Stimulated activated CD8-positive, alpha-beta memory T cell treated with anti-CD3 and anti-CD28 coated beads, Interleukin-4, amount 100 ng/mL, for 4 hours (primary cell): ENCODE results near the gene RBM14.
"Not testable (repeated sequence)": the region's sequence is repeated elsewhere in the genome, so short reads cannot be mapped to it uniquely, and the experiment has no call there.

ENCODE experiments used
- DNase-seq, 2 donors: peaks; one replicate each; pipeline ENCODE4 v3.0.0-alpha.2; 2020; ENCODE audit warnings: low read depth in 2 of 2, low spot score in 1 of 2

The RBM14 gene

GRCh38 chr11:66598993-66599392 lies 17.4 kb upstream of the RBM14 start:
- DNase-seq, result no peak

- no peak for DNase-seq
Measured at GRCh38 chr11:66600219-66600618, 16.2 kb upstream of the RBM14 start.

- DNase-seq, result no peak
Measured at GRCh38 chr11:66600631-66601233, 15.7 kb upstream of the RBM14 start.

- no peak for DNase-seq
Measured at GRCh38 chr11:66603072-66603471, 13.4 kb upstream of the RBM14 start.

- DNase-seq, result no peak
Measured at GRCh38 chr11:66604155-66604554, 12.3 kb upstream of the RBM14 start.

- not testable (repeated sequence) for DNase-seq
Measured at GRCh38 chr11:66606608-66607007, 9.8 kb upstream of the RBM14 start.

GRCh38 chr11:66607126-66607834 lies 9.2 kb upstream of the RBM14 start:
- DNase-seq, result no peak

- DNase-seq, result no peak
Measured at GRCh38 chr11:66609721-66610617, 6.5 kb upstream of the RBM14 start.

- no peak for DNase-seq
Measured at GRCh38 chr11:66612458-66612857, 4.0 kb upstream of the RBM14 start.

- no peak for DNase-seq
Measured at GRCh38 chr11:66614073-66614472, 2.4 kb upstream of the RBM14 start.

GRCh38 chr11:66617155-66617834 lies 865 bp downstream of the RBM14 start:
- no peak for DNase-seq

GRCh38 chr11:66619080-66619554 lies 2.7 kb downstream of the RBM14 start:
- DNase-seq, result no peak

- no peak for DNase-seq
Measured at GRCh38 chr11:66624450-66624849, 8.0 kb downstream of the RBM14 start.

GRCh38 chr11:66625041-66625751 lies 8.8 kb downstream of the RBM14 start:
- no peak for DNase-seq

GRCh38 chr11:66625752-66626149 lies 9.3 kb downstream of the RBM14 start:
- DNase-seq, result no peak

- no peak for DNase-seq
Measured at GRCh38 chr11:66626382-66626781, 10.0 kb downstream of the RBM14 start.

GRCh38 chr11:66626926-66627325 lies 10.5 kb downstream of the RBM14 start:
- no peak for DNase-seq

- no peak for DNase-seq
Measured at GRCh38 chr11:66628061-66628603, 11.7 kb downstream of the RBM14 start.

GRCh38 chr11:66629356-66629755 lies 12.9 kb downstream of the RBM14 start:
- no peak for DNase-seq

- DNase-seq, result no peak
Measured at GRCh38 chr11:66631883-66632282, 15.5 kb downstream of the RBM14 start.
